GM21529 (cell line): ENCODE data around the gene RNASEH2B.
A peak's percentile ranks its signal among the peaks of the same experiment; 100 is the strongest.

Experiments
- ATAC-seq: cut with Tn5 transposase; IDR thresholded peaks from one replicate; pipeline ENCODE4 v1.9.1; 2021; ENCODE audit not compliant: unreplicated experiment

RNASEH2B gene

GRCh38 chr13:50909605-50910484 lies at the start of gene RNASEH2B:
RNASEH2B (plus strand) TSS chr13:50909791; CDS start chr13:50910077, 286 bp downstream.
- ATAC-seq = peak; percentile 67

GRCh38 chr13:50864492-50864891 lies 45.1 kb upstream of the RNASEH2B start:
- no peak for ATAC-seq

- no peak for ATAC-seq
Observed at GRCh38 chr13:50866817-50867636, 42.6 kb upstream of the RNASEH2B start.

- ATAC-seq = no peak
Observed at GRCh38 chr13:50867637-50867945, 42.0 kb upstream of the RNASEH2B start.

- no peak for ATAC-seq
Observed at GRCh38 chr13:50871405-50871804, 38.2 kb upstream of the RNASEH2B start.

- ATAC-seq = no peak
Observed at GRCh38 chr13:50873467-50873866, 36.1 kb upstream of the RNASEH2B start.

- no peak for ATAC-seq
Observed at GRCh38 chr13:50873991-50874390, 35.6 kb upstream of the RNASEH2B start.

GRCh38 chr13:50882816-50883435 lies 26.7 kb upstream of the RNASEH2B start:
- no peak for ATAC-seq

GRCh38 chr13:50883728-50884127 lies 25.9 kb upstream of the RNASEH2B start:
- no peak for ATAC-seq

GRCh38 chr13:50884265-50884664 lies 25.3 kb upstream of the RNASEH2B start:
- no peak for ATAC-seq

GRCh38 chr13:50887151-50887550 lies 22.4 kb upstream of the RNASEH2B start:
- ATAC-seq = no peak

- ATAC-seq = no peak
Observed at GRCh38 chr13:50888362-50888761, 21.2 kb upstream of the RNASEH2B start.

- no peak for ATAC-seq
Observed at GRCh38 chr13:50889317-50889716, 20.3 kb upstream of the RNASEH2B start.

GRCh38 chr13:50891206-50891605 lies 18.4 kb upstream of the RNASEH2B start:
- no peak for ATAC-seq

GRCh38 chr13:50892210-50892944 lies 17.2 kb upstream of the RNASEH2B start:
- ATAC-seq = peak; percentile 33

- ATAC-seq = peak; percentile 82
Observed at GRCh38 chr13:50893211-50893852, 16.3 kb upstream of the RNASEH2B start.

- ATAC-seq = no peak
Observed at GRCh38 chr13:50894012-50894411, 15.6 kb upstream of the RNASEH2B start.

- ATAC-seq = no peak
Observed at GRCh38 chr13:50894504-50894903, 15.1 kb upstream of the RNASEH2B start.

GRCh38 chr13:50898338-50898737 lies 11.3 kb upstream of the RNASEH2B start:
- ATAC-seq = no peak

- no peak for ATAC-seq
Observed at GRCh38 chr13:50901701-50902100, 7.9 kb upstream of the RNASEH2B start.
